PC-3 (cell line): Measurements from ENCODE around the gene NBPF1. TPM values are rescaled to one million over a fixed set of nuclear protein-coding genes. Genes with fewer than 3 reads are reported as not detected.
"Not testable (repeated sequence)": the region's sequence is repeated elsewhere in the genome, so short reads cannot be mapped to it uniquely, and the experiment has no call there.

Experiments used
- ATAC-seq: fragments of 200-7000 bp; cut with Tn5 transposase; 2 replicates; pipeline ENCODE4 v1.9.1; 2020; ENCODE audit warnings: mild to moderate bottlenecking, moderate library complexity
- BruUV-seq: library from RNA; stranded (reverse); fragments of 400-500 nt; replicated peaks from 2 replicates; lab custom pipeline; 2021; lab: Mats Ljungman, UMichigan
- CTCF ChIA-PET: fragments of 300-600 bp; sonication (Branson Sonifier 250); formaldehyde crosslinking; loops from one replicate; lab custom pipeline; 2022; ENCODE audit warnings: antibody characterized with exemption; lab: Charles Lee
- POLR2A ChIA-PET: fragments of 300-600 bp; sonication (Branson Sonifier 250); formaldehyde crosslinking; loops from one replicate; lab custom pipeline; 2022; ENCODE audit warnings: antibody characterized with exemption; ENCODE audit not compliant: unreplicated experiment; lab: Charles Lee
- DNase-seq: peaks from one replicate; pipeline ENCODE4 v3.0.0-alpha.2; 2015
- H2AFZ ChIP-seq: fragments of 300-600 bp; sonication (generic); 2 replicates; pipeline ENCODE4 v1.6.0; 2016; ENCODE audit warnings: antibody characterized with exemption, low read length
- H3F3A ChIP-seq: fragments of 300-600 bp; sonication (generic); one replicate; pipeline ENCODE4 v1.6.0; 2017; ENCODE audit warnings: antibody characterized with exemption, low read length, control low read depth, mild to moderate bottlenecking; ENCODE audit not compliant: unreplicated experiment
- H3K27ac ChIP-seq: fragments of 300-600 bp; sonication (generic); 2 replicates; pipeline ENCODE4 v1.5.1; 2016; ENCODE audit warnings: mild to moderate bottlenecking, low read length
- H3K27me3 ChIP-seq: fragments of 300-600 bp; sonication (generic); 2 replicates; pipeline ENCODE4 v1.6.1; 2016; ENCODE audit warnings: low read length, mixed read lengths
- H3K36me3 ChIP-seq: fragments of 300-600 bp; sonication (generic); 2 replicates; pipeline ENCODE4 v1.6.1; 2016; ENCODE audit warnings: low read depth, mixed run types, low read length, mixed read lengths
- H3K4me1 ChIP-seq: fragments of 300-600 bp; sonication (generic); 2 replicates; pipeline ENCODE4 v1.5.1; 2016; ENCODE audit warnings: low read length; ENCODE audit not compliant: insufficient read depth
- H3K4me2 ChIP-seq: fragments of 300-600 bp; sonication (generic); 2 replicates; pipeline ENCODE4 v1.6.0; 2016; ENCODE audit warnings: low read length
- H3K4me3 ChIP-seq: fragments of 300-600 bp; sonication (generic); 2 replicates; pipeline ENCODE4 v1.5.1; 2016; ENCODE audit warnings: mild to moderate bottlenecking, low read length, mixed read lengths
- H3K79me2 ChIP-seq: fragments of 300-600 bp; sonication (generic); 2 replicates; pipeline ENCODE4 v1.6.1; 2017; ENCODE audit warnings: low read length, mixed read lengths
- H3K9ac ChIP-seq: fragments of 300-600 bp; sonication (generic); 2 replicates; pipeline ENCODE4 v1.6.0; 2016; ENCODE audit warnings: mild to moderate bottlenecking, low read length
- H3K9me2 ChIP-seq: fragments of 300-600 bp; sonication (generic); replicated peaks from 2 replicates; pipeline ENCODE4 v1.6.1; 2016; ENCODE audit warnings: mixed run types, low read length, mixed read lengths
- H3K9me3 ChIP-seq: fragments of 300-600 bp; sonication (generic); 2 replicates; pipeline ENCODE4 v1.6.1; 2016; ENCODE audit warnings: low read length, mixed read lengths
- H4K20me1 ChIP-seq: fragments of 300-600 bp; sonication (generic); 2 replicates; pipeline ENCODE4 v1.6.1; 2016; ENCODE audit warnings: low read length, mixed read lengths
- EZH2 ChIP-seq: fragments of 300-600 bp; sonication (generic); IDR thresholded peaks from one replicate; pipeline ENCODE4 v1.6.1; 2017; ENCODE audit warnings: antibody characterized with exemption, mild to moderate bottlenecking, low read length; ENCODE audit not compliant: unreplicated experiment
- EZH2phosphoT487 ChIP-seq: fragments of 300-600 bp; sonication (generic); IDR thresholded peaks from 2 replicates; pipeline ENCODE4 v1.6.1; 2018; ENCODE audit warnings: mild to moderate bottlenecking, antibody characterized with exemption, low read length, borderline replicate concordance
- intact Hi-C: fragments of 100-400 bp; cut with micrococcal nuclease; formaldehyde crosslinking; loops from 2 replicates; pipeline ENCODE4 v1.9.0; 2023
- total RNA-seq: library from RNA; depleted of rRNA; stranded (reverse); fragments of >200 nt; gene quantifications from 2 replicates; pipeline ENCODE4 v1.2.3, GENCODE V29; 2014
- TF ChIP-seq, protein P1 (sequence below): fragments of 300-600 bp; sonication (generic); conservative IDR thresholded peaks from 2 replicates; pipeline ENCODE4 v1.5.1; 2017; ENCODE audit warnings: antibody characterized with exemption, low read depth, mild to moderate bottlenecking, low read length

NBPF1 gene
- total RNA-seq, 1 experiment from 2014 or later = 57.2 TPM

- no peaks in the 10 kb centered on the region for H3K9me3 ChIP-seq
- H2AFZ ChIP-seq = no peak overlapping the region
- peak overlapping the region; percentile 51 for H3K4me2 ChIP-seq
- no peaks in the 10 kb centered on the region for H3K9me2 ChIP-seq
- BruUV-seq = no TSS peak
- H3K27me3 ChIP-seq = no peaks in the 10 kb centered on the region
- CTCF ChIA-PET = interaction anchor here (0.6 to 1.7 kb wide), 2 partner anchors 12 to 14 kb away, joined by 3 to 10 read pairs; no protein-coding TSS in a partner anchor
- H3K4me1 ChIP-seq = peaks cover 63% of the 10 kb centered on the region
- POLR2A ChIA-PET = interaction anchor here (0.6 kb wide), 1 partner anchor 111 kb away, joined by 7 read pairs; no protein-coding TSS in a partner anchor
- H4K20me1 ChIP-seq = no peaks in the 10 kb centered on the region
- peaks cover 70% of the 10 kb centered on the region for H3K79me2 ChIP-seq
- ATAC-seq = no peak
- H3K4me3 ChIP-seq = no peak overlapping the region
- peak overlapping the region; percentile 87 for H3K27ac ChIP-seq
- TF ChIP-seq, protein P1, sequence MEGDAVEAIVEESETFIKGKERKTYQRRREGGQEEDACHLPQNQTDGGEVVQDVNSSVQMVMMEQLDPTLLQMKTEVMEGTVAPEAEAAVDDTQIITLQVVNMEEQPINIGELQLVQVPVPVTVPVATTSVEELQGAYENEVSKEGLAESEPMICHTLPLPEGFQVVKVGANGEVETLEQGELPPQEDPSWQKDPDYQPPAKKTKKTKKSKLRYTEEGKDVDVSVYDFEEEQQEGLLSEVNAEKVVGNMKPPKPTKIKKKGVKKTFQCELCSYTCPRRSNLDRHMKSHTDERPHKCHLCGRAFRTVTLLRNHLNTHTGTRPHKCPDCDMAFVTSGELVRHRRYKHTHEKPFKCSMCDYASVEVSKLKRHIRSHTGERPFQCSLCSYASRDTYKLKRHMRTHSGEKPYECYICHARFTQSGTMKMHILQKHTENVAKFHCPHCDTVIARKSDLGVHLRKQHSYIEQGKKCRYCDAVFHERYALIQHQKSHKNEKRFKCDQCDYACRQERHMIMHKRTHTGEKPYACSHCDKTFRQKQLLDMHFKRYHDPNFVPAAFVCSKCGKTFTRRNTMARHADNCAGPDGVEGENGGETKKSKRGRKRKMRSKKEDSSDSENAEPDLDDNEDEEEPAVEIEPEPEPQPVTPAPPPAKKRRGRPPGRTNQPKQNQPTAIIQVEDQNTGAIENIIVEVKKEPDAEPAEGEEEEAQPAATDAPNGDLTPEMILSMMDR = no peak
- no peak for TF ChIP-seq EZH2phosphoT487
- no peak for TF ChIP-seq EZH2
- peak overlapping the region; percentile 50; the same call in 1 of the 2 replicates for H3K9ac ChIP-seq
- peaks cover 8% of the 10 kb centered on the region for H3F3A ChIP-seq
- peaks cover 25% of the 10 kb centered on the region for H3K36me3 ChIP-seq
- intact Hi-C loops = loop anchor here (5.0 kb wide), 1 partner anchor 165 kb away; the partner anchor contains the start of gene NECAP2
- no peak for DNase-seq
These were observed 5.9 kb downstream of the NBPF1 start for GRCh38 chr1:16607433-16607851.

DNA sequence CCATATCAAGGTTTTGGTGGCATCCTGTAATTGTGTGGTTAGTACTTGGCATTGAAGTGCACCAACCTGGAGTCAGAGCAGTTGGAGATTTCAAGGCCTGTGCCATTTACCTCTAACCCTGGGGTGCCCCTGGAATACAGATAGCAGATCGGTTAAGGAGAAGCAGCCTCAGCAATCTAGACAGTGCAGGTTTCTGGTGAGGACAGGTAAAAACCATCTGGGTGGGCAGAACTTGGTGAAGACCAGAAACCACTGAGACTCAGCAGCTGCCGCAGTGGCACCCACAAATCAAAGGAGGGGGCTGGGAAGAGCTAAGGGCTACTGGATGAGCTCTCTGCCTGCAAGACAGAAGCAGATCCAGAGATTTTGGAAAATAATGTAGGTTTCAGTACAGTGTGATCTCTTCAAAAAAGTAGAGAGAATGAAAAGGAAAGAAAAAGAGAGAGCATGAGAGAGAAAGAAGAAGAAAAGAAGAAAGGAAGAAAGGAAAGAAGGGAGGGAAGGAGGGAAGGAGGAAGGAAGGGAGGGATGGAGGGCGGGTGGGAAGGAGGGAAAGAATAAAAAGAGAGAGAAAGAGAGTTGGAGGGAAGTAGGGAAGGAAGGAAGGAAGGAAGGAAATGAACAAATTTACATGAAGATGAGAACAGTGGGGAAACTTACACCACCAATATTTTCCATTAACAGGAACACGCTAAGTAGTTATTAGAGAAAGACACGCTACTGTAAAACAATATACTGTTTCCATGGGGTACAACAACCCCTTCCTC lies 6.5 kb downstream of the NBPF1 start:
- H2AFZ ChIP-seq, POLR2A ChIA-PET, H3K27me3 ChIP-seq, H3F3A ChIP-seq, ATAC-seq, BruUV-seq, CTCF ChIA-PET, H3K27ac ChIP-seq, H3K4me2 ChIP-seq, H3K9me3 ChIP-seq, H3K9me2 ChIP-seq, H4K20me1 ChIP-seq, H3K4me3 ChIP-seq, DNase-seq, H3K9ac ChIP-seq: not testable (repeated sequence)
- H3K36me3 ChIP-seq = peaks cover 25% of the 10 kb centered on the region
- peaks cover 63% of the 10 kb centered on the region for H3K4me1 ChIP-seq
- intact Hi-C loops = loop anchor here (5.0 kb wide), 1 partner anchor 165 kb away; the partner anchor contains the start of gene NECAP2
- H3K79me2 ChIP-seq = peaks cover 64% of the 10 kb centered on the region

DNA sequence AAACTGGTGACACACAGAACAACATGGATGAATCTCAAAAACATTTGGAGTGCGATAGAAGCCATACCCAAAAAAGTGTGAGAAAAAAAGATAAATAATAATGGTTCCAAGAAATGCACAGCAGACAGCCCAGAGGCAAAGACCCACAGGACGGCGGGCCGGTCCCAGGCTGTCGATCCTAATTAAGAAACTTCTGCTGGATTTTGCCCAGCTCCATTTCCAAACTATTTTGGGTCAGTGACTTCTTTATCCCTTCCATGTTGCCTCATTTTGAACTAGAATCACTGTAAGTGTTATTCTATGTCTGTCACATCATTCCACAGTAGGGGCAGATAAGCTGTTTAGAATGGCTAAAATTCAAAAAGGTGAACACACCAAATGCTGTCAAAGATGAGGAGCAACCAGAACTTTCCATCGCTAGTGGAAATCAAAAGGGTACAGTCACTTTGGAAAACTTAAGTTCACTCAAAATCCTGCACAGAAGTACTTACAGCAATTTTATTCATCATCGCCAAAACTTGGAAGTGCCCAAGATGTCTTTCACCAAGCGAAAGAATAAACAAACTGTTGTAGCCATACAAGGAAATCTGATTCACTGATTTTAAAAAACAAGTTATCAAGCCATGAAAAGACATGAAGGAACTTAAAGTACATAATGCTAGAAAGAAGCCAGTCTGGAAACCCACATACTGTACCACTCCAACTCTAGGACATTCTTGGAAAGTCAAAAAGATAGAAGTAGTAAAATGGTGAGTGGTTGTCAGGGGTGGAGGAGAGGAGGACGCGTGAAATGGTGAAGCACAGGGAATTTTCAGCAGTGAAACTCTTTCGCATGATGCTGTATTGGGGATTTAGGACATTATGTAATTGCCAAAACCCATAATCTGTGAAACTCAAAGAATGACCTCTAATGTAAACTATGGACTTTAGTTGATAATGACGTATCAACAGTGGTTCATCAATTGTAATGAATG lies 7.5 kb downstream of the NBPF1 start:
- H3K4me1 ChIP-seq = peaks cover 53% of the 10 kb centered on the region
- ATAC-seq = no peak
- no peaks in the 10 kb centered on the region for H3K9me3 ChIP-seq
- ChIA-PET CTCF (interaction anchor here (1.0 kb wide), 1 partner anchor 15 kb away, joined by 3 read pairs; no protein-coding TSS in a partner anchor), POLR2A (no interaction called here)
- no peaks in the 10 kb centered on the region for H3K27me3 ChIP-seq
- no peak overlapping the region for H3K4me3 ChIP-seq
- no peak overlapping the region for H2AFZ ChIP-seq
- H3F3A ChIP-seq = peaks cover 8% of the 10 kb centered on the region
- no TSS peak for BruUV-seq
- DNase-seq = no peak
- H3K9ac ChIP-seq = peak overlapping the region; percentile 60; the same call in 1 of the 2 replicates
- peaks cover 25% of the 10 kb centered on the region for H3K36me3 ChIP-seq
- intact Hi-C loops = loop anchor here (5.0 kb wide), 1 partner anchor 164 kb away; the partner anchor contains the start of gene NECAP2
- TF ChIP-seq EZH2phosphoT487 = no peak
- TF ChIP-seq, protein P1 = no peak
- no peak for TF ChIP-seq EZH2
- peak overlapping the region; percentile 54 for H3K4me2 ChIP-seq
- H3K9me2 ChIP-seq = no peaks in the 10 kb centered on the region
- peaks cover 54% of the 10 kb centered on the region for H3K79me2 ChIP-seq
- peak overlapping the region; percentile 84 for H3K27ac ChIP-seq
- no peaks in the 10 kb centered on the region for H4K20me1 ChIP-seq
